GM18520 (cell line): ENCODE results near the gene STPG1.

Experiments used
- ATAC-seq: cut with Tn5 transposase; IDR thresholded peaks from one replicate; pipeline ENCODE4 v1.9.1; 2021; ENCODE audit not compliant: unreplicated experiment

STPG1 gene

DNA sequence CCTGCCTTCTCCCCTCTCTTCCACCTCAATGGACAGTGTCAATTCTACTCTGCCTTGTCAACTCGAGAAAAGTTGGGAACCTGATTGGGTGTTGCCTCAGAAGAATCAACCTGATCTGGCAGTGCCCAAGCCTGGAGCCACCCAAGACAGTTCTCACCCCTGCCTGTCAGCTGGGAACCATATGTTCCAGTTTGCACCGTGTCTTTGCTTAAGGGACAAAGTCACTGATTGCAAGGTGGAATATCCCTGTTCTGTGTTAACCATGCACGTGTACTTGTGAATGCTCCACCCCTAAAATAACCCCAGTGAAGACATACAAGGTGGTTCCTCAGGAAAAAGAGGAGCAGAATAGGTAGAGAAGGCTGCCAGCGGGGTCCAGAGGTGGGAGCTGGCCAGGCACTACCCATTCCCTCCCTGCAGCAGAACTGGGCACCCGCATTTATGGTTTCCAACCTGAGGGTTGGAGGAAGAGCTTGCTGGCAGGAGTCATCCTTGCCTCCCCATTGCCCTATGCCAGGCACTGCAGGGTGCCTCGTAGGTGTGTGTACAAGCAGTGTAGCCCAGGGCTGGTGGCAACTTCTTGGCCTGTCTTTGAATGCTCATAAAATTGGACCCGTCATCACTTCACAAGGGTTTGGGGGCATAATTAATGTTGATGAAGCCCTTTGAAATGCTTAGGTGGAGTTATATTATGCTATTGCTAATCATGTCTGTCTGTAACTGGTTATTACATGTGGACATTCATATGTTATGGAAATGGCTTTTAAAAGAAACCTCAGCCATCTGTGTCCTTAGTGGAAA lies 13.4 kb upstream of the STPG1 start:
- no peak for ATAC-seq

DNA sequence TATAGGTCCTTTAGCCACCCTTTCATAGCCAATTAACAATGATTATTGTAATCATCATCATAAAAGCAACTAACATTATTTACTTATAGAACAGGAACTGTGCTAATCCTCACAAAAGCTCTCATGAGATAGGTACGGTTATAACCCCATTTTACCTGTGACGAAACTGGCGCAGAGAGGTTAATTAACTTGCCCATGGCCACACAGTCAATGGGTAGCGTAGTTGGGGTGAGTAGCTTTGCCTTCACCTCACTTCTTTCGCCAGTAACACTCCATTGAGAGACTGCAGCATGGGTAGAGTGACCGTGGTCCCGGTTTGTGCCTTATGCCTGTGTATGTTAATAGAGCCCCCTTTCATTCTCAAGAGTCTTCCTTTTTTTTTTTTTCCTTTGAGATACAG lies 12.3 kb upstream of the STPG1 start:
- no peak for ATAC-seq

DNA sequence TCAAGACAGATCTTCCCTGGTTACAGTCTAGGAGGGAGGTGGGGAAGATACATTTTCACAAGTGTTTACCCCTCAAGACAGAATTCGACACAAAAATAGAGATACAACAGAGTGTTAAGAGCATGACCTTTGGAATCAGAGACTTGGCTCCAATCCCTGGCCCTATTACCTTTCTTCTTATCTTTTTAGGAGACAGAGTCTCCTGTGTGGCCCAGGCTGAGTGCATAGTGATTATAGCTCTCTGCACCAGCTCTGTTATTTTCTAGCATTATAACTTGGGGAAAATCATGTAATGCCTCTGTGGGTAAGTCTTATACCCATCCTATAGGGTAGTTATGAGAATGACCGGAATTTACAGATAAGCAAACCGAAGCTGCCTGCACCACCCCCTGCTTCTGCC lies 11.9 kb upstream of the STPG1 start:
- ATAC-seq = no peak

DNA sequence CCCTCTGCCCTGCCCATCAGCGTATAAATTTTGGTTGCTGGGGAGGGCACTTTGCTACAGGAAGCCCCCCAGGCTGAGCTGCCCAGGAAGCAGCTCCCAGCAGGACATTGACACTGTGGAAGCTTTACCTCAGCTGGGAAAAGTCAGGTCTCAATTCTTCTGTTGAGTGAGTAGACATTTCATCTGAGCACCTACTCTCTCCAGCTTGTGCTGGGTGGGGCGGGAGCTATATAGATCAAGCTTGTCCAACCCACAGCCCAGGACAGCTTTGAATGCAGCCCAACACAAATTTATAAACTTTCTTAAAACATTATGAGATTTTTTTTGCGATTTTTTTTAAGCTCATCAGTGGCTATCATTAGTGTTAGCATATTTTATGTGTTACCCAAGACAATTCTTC lies 11.4 kb upstream of the STPG1 start:
- ATAC-seq = no peak

DNA sequence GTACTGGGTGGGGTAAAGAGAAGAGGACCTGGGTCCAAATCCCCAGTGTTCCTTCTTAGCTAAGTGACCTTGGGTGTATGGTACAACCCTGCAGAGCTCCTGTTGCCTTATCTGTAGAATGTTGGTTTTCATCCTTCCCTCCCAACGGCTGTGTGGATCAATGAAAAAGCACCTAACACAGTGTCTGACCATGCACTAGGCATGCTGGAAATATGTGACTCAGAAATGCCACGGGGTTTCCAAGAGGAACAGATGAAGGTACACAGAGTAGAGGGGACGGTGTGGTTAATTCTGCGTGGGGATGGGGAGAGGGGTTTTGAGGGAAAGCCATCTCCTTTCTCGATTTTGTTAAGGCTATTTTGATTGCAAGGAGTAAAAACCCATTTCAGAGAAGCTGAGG lies 10.6 kb upstream of the STPG1 start:
- ATAC-seq = no peak

DNA sequence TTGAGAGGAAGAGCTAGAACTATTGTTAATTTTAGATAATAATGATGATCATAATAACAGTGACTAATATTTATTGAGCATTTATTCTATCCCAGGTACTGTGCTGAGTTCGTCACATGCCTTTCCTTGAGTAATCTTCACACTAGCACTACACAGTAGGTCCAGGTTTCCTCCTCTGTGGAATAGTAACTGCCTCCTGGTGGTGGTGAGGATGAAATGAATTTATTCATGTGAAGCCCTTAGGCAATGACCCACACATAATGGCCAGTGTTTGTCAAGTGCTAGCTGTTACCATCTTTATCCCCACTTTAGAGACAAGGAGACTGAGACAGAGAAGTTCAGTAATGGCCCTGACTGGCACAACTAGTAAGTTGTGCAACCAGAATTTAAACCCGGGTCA lies 7.9 kb upstream of the STPG1 start:
- no peak for ATAC-seq

DNA sequence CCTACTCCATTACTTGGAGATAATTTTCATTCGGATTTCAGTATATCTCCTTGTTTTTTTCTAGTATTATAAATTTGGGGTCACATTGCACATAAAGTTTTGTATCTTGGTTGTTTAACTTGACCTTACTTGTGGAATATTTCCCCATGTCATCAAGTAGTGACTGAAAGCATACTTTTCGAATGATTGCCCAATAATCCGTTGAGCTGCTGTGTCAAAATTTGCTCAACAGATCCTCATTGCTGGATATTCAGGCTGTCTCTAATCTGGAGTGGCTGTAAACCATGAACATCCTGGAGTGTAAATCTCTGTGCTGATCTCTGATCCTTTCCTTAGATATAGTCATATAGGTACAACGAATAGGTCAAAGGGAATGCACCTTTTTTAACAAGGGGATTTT lies 7.0 kb upstream of the STPG1 start:
- no peak for ATAC-seq

DNA sequence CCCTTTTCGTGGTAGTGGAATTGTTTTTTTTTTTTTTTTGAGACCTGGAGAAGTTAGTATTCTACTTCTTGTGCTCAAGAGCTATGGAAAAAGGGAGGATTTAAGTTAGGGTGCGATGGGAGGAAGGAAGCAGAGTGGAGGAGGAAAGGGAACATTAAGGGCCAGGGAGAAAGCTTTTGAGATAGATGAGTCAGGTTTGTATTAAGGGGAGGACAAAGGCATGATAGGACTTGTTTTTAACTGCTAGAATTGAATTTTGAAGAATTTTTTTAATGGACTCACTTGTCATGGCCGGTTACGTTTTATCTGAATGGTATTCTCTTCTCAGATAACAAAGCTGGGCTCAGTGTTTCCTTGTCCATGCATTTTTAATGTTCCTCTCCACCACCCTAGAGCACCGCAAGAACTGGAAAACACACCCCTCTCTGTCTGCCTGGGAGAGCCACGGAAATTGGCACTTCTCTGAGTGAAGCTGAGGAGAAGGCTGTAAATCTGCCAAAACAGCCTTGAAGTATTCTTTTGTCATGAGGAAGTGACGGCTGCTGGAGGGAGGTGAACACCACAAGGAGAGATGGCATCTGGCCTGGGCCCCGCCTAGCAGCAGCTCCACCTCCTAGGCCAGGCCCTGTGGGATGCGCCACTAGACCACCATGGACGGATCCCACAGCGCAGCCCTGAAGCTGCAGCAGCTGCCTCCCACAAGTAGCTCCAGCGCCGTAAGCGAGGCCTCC lies 5.5 kb upstream of the STPG1 start:
- ATAC-seq = no peak

DNA sequence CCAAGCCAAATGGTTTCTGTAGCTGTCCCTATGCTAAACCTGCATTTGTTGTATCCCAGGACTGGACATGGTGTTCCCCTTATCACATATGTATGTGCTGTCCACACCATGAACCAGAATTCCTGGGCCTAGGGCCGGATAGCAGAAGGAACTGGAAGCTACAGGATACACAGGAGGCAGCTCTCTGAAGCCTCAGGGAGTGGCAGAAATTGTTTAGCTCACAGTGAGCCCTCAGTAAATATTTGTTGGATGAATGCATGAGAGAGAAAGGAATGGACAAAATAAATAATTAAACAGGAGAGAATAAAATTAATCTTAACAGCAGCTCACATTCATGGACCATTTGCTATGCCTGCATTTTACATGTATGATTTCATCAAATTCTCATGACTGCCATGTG lies 4.1 kb upstream of the STPG1 start:
- no peak for ATAC-seq

DNA sequence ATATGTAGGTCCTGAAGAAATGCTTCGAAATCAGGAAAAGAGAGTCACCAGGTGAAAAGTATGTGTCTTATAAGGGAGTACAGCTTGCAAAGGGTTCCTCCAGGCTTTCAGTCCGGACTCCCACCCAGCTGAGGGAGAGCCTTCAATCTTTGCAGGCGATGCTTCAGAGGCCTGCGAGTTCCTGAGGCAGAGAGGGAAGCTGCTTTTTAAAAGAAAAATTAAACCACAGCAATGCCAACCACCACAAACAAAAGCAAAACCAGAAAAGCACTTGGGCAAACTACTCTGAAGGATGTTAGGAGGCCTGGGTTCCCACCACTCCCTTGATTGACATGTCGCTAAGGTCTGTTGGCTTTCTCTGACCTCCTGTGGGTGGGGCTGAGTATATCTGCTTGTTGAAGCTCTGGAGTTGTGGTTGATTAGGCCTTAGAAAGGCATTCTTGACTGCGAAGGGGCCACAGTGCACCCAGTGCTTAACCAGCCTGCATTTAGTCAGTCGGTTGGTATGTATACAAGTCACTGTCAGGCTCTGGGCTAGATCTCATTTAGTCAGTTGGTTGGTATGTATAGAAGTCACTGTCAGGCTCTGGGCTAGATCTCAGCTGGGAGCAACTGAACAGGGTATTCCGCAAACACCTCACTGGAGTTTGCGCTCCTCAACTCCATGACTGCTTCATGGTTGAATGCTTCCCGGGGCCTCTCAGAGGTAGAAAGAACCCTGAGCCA lies 3.2 kb upstream of the STPG1 start:
- ATAC-seq = no peak

DNA sequence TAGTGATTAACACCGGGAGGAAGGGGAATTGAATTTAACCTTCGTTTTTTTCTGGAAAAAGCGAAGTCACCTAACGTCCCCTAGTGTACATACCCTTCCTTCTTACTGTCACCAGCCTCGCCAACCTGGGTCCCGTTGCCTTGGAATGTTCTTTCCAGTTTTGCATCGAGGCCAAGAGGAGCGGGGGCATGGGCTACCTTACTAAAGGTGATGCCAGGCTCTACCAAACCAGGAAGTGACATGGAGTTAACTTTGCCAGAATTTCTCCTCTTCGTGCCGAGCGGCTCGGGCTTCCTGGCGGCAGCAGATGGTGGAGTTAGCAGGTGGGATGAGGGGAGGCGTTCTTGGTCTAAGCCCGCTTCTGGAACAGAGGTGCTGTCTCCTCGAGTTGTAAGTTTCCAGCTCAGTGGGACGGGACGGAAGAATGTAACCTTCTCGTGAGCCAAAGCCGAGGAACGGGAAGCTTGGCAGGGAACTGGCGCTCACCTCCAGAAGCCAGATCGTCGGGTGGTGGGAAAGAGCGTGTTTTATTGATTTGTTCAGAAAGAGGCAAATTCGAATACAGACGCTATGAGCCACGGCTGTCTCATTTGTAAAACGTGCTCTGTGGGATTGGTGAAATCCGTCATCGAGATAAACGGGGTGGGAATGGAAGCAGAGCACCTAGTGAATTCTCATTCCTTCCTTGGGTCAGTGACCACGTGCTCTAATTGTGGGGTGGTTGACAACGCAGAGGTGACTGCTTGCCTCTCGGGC lies 2.5 kb upstream of the STPG1 start:
- no peak for ATAC-seq

DNA sequence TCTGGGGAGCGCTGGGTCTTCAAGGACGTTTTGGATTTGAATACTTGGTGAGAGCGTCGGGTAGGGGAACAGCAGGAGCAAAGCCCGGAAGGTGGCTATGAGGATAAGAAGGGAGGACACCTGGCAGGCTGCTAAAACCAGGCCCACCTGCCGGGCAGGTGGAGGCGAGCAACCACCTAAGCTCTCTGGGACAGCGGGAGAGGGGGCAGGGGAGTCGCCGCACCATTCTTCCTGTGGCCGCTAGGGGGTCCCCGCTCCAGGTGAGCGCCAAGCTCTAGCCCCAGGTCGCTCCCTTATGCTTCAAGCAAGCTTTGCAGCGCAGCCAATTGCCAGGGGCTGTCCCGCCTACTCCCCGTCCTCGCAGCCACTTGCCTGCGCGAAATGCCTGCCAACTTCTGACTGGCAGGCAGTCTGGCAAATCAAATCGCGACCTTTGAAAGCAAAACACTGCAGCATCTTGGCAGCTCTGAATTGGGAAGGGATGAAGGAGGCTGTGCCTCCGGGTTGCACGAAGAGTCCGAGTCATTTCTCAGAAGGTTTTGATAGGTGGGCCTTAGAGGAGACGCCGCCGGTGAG lies 1.8 kb upstream of the STPG1 start, which contains the start of gene NIPAL3:
Gene NIPAL3, plus strand, starts transcription at position 469 of the 576 bp plus-strand sequence. CDS start 3,746 bp downstream, outside the sequence.
- peak; percentile 96 for ATAC-seq

DNA sequence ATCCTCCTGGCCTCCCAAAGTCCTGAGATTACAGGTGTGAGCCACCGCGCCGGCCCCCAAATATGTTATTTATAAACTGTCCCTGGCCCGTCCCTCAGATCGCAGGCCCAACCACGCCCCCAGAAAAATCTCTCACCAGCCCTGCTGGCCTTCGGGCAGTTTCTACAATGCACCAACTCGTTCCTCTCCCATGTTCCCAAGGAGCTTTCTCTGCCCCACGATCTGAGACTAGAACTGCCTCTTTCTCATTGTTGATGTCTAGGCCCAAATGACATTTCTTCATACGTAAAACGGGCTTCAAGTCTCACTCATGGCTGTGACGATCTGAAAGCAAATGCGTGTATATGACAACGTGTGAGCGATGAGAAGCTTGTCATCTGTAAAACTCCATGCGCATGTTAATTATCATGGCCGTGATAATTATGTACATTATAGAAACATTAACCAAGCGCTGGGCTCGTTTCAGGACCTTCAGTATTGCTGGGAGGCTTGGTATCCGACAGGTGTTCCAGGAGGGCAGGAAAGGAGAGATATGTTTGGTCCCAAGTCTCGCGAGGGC lies 1.3 kb upstream of the STPG1 start:
- ATAC-seq = no peak

DNA sequence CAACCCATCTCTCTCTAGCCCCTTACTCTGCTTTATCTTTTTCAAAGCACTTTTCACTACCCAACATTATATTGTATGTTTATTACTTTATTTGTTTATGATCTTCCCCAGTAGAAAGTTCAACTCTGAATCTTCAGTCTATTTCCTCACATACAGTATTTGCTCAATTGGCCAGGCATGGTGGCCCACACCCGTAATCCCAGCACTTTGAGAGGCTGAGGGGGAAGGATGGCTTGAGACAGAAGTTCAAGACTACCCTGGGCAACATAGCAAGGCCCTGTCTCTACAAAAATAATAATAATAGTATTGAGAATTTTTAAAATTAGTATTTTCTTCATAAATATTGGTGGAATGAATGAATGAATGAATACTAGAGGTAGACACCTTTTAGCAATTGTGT lies 1.2 kb downstream of the STPG1 start:
- no peak for ATAC-seq

DNA sequence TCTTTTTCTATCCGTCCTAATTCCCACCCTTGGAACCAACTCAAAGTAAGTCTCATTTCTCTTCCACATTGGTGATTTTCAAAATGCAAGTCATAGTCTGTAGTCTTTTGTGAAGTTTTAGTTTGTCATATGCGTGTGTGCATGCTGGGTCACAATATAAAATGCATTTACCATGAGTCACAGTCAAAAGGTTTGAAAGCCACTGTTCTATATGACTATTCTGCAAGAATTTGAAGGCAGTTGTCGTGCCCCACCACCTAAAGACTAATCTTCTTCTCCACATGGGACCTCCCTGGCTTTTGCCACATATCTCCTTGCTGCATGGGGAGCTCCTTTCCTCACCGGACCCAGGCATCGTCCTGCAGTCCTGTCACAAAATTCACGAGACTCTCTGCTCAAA lies 1.6 kb downstream of the STPG1 start:
- ATAC-seq = no peak

DNA sequence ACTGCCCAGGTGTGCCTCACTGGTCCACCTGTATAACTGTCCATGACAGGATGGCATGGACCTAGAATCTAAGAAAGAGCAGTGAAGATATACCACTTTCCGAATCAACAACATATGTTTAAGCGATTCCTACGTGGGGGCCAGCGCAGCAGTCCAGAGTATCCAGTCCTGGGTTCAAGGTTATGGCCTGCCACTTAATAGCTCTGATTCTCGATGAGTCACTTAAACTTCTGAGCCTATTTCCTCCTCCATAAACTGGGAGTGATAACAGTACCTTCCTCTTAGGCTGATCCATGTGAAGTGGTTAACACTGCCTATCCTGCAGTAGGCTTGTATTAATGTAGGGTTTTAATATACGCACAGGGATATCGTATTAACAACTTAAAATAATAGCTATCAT lies 2.8 kb downstream of the STPG1 start:
- no peak for ATAC-seq

DNA sequence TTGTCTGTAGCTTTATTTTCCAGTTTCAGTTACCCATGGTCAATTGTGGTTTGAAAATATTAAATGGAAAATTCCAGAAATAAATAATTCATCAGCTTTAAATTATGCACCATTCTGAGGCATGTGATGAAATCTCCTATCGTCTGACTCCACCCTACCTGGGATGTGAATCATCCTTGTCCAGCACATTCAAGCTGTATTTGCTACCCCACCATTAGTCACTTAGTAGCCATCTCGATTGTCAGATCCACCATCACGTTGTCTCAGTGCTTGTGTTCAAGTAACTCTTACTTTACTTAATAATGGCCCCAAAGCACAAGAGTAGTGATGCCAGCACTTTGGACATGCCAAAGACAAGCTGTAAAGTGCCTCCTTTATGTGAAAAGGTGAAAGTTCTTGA lies 4.0 kb downstream of the STPG1 start:
- ATAC-seq = no peak

DNA sequence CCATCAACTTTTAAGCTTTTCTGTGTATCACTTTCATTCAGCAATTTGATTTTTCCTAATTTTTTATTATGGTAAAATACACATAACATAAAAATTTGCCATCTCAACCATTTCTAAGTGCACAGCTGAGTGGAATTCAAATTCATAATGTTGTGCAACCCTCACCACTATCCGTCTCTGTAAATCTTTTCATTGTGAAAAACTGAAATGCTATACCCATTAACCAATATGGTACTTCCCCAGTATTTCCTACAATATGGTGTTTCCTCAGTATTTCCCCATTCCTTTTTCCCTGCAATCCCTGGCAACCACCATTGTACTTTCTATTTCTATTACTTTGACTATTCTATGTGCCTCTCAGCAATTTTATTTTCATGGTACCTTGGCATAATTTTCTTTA lies 6.8 kb downstream of the STPG1 start:
- no peak for ATAC-seq

DNA sequence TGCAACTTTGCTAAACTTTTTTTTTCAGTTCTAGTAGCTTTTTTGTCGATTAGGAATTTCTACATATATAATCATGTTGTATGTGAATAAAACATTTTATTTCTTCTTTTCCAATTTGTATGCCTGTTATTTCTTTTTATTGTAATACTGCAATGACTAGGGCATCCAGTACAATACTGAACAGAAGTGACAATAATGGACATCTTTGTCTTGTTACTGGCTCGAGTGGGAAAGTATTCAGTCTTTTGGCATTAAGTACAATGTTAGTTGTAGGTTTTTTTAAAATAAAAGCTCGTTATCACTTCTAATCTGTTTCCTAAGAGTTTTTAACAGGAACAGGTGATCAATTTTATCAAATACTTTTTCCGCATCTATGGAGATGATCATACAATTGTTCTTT lies 9.8 kb downstream of the STPG1 start:
- no peak for ATAC-seq

DNA sequence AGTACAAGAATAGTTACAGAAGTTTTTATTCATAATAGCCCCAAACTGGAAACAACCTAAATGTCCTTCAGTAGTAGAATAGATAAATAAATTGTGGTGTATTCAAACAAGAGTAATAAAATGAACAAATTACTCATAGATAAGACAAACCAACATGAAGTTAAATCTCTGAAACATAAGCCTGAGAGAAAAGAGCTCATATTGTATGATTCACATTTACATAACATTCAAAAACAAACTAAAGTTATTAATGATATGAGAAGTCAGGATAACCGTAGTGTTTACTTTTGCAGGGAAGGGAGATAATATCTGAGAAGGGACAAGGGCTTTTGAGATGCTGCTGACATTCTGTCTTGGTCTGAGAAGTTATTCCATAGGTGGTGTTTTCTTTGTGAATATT lies 13.5 kb downstream of the STPG1 start:
- no peak for ATAC-seq

DNA sequence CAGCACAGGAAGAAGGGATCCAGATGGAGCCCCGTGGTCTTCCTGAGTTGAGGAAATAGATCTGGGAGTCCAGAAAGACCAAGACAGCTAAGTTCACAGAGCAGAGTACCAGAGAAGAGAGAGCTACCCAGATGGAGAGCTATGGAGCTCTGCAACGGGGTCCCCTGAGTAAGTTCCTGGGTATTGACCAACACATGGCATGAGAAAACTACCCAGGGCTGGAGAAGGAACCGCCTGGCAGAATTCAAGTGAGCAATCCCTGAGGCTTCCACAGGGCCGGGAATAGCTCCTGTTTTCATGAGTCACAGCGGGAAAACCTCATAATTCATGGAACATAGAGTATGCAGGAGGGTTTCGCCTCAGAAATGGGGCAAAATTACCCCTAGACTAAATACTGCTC lies 19.7 kb downstream of the STPG1 start:
- ATAC-seq = no peak
